ENCODE data around the gene TNFAIP8L3. TPM values are rescaled to one million over a fixed set of nuclear protein-coding genes. Genes with fewer than 3 reads are reported as not detected.
A peak's percentile ranks its signal among the peaks of the same experiment; 100 is the strongest.
"Not testable (repeated sequence)": the region's sequence is repeated elsewhere in the genome, so short reads cannot be mapped to it uniquely, and the experiment has no call there.

TNFAIP8L3 gene
- total RNA-seq (1 to 10 TPM in 3 of 5 donors, under 1 TPM in 1, not detected in 1; 0.58 to 5.9 (median 4.5) TPM), polyA plus RNA-seq (10 to 100 TPM in 1 of 3 donors, 1 to 10 TPM in 2; 9.0 to 12.5 (median 9.3) TPM)
- long read RNA-seq, donor 1 = 0 reads
- long read RNA-seq, donor 2 = 0 reads
- long read RNA-seq, donor 3 = 0 reads
- long read RNA-seq, donor 4 = 0 reads
- long read RNA-seq, donor 5, partial matches to known transcripts = 0 of 3 reads
- long read RNA-seq, donor 5, other reads (novel, unspliced or antisense) = 0 of 3 reads
- long read RNA-seq, donor 6, partial matches to known transcripts = 0 of 3 reads
- long read RNA-seq, donor 6, other reads (novel, unspliced or antisense) = 0 of 3 reads
- long read RNA-seq, donor 7, partial matches to known transcripts = 0 of 1 reads
- long read RNA-seq, donor 7, other reads (novel, unspliced or antisense) = 0 of 1 reads
- long read RNA-seq, donor 8, partial matches to known transcripts = 0 of 2 reads
- long read RNA-seq, donor 8, other reads (novel, unspliced or antisense) = 0 of 2 reads
- long read RNA-seq, donor 9, partial matches to known transcripts = 0 of 2 reads
- long read RNA-seq, donor 9, other reads (novel, unspliced or antisense) = 0 of 2 reads
- long read RNA-seq, donor 10 = 0 reads

DNA sequence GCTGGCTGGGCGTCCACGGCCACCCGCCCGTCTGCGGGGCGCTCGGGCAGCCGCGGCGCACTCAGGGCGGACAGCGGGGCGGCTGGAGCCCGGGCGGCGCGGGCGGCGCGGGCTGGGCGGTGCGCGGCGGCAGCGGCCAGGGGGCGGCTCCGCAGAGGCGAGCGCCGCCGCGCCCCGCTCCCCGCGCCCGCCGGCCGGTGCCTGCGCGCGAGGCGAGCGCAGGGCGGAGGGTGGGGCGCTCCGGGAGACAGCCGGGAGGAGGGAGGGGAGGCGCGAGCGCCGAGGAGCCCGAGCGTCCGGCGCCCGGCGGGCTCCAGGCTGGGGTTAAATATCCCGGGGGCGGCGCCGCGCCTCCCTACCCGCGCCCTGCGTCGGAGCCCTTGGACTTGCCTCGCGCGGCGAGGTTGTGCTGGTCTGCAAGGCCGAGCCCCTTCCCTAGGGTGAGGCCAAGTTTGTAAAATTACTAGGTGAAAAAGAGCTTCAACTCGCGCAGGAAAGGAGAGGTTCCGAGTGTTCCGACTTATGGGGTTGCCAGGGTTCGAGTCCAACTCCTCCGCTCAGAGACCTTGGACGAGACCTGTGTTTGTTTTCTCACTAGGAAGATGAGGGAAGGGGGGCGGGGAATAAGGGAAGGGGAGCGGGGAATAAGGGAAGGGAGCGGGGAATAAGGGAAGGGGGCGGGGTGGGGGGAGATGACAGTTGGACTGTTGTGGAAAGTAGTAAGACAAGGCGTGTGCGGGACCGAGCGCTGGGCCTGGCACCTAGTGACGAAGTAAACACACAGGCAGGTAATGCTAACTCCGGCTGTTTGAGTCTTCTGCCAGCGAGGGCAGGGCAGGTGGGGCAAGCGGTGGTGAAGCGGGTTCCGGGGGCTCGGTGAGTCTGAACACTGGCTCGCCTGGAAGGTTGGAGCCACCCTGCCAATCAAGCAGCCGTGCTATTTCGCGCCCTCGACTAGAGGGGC lies at the start of gene TNFAIP8L3:
TSS of gene TNFAIP8L3 (minus strand) at position 301 of the 964 bp plus-strand sequence. CDS start 311 bp downstream, outside the sequence.
- Histone ChIP-seq H3K4me3 (peak within 1 kb of the TSS; percentile 55 to 70 (median 63)), H3K36me3 (no peaks in the 10 kb centered on the region), H3K4me1 (peaks cover 13 to 36% (median 29%) of the 10 kb centered on the region in 4 donors), H3K9me3 (no peaks in the 10 kb centered on the region), H3K27me3 (peaks cover 4 to 79% (median 46%) of the 10 kb centered on the region in 3 donors), H3K27ac (peak within 1 kb of the TSS; percentile 36 to 82 (median 70))
- intact Hi-C loops (cut with DNase I; ENCODE audit: low total_unique reads) = no loop called here
- DNase-seq = peak in 1 of 2 donors; percentile 74
- 1 to 4% (median 3%) methylated on average over 52 to 98 of the region's 98 CpGs for WGBS, 5 donors
- TF ChIP-seq CTCF (IDR thresholded peaks at IDR 0.05) = no peak
- no peak for TF ChIP-seq EP300 (IDR thresholded peaks at IDR 0.05)
- no peak for TF ChIP-seq POLR2AphosphoS5 (IDR thresholded peaks at IDR 0.05)
- TF ChIP-seq POLR2A (IDR thresholded peaks at IDR 0.05) = no peak

GRCh38 chr15:51144021-51144532 lies 49.4 kb upstream of the TNFAIP8L3 start:
- 68 to 74% (median 72%) methylated on average over 3 of the region's 3 CpGs for WGBS, 5 donors
- intact Hi-C loops (cut with DNase I; ENCODE audit: low total_unique reads) = no loop called here
- no peak for DNase-seq
- H3K4me1 ChIP-seq = no peaks in the 10 kb centered on the region
- TF ChIP-seq EP300 (IDR thresholded peaks at IDR 0.05) (no peak), POLR2A (IDR thresholded peaks at IDR 0.05) (no peak), POLR2AphosphoS5 (IDR thresholded peaks at IDR 0.05) (no peak), CTCF (IDR thresholded peaks at IDR 0.05) (no peak)
- H3K4me3 ChIP-seq = no peak overlapping the region
- H3K27me3 ChIP-seq = no peaks in the 10 kb centered on the region
- H3K27ac ChIP-seq = no peak overlapping the region
- H3K9me3 ChIP-seq = peaks cover 0 to 13% (median 4%) of the 10 kb centered on the region in 4 donors
- no peaks in the 10 kb centered on the region for H3K36me3 ChIP-seq

DNA sequence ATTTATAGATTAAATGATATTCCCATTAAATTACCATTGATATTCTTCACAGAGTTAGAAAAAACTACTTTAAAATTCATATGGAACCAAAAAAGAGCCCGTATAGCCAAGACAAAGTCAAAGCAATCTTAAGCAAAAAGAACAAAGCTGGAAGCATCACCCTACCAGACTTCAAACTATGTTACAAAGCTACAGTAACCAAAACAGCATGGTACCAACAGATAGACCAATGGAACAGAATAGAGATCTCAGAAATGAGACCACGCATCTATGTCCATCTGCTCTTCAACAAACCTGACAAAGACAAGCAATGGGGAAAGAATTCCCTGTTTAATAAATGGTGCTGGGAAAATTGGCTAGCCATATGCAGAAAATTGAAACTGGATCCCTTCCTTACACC lies 45.6 kb upstream of the TNFAIP8L3 start:
- H3K36me3 ChIP-seq; H3K27me3 ChIP-seq; intact Hi-C loops (cut with DNase I; ENCODE audit: low total_unique reads); H3K4me3 ChIP-seq; DNase-seq; H3K27ac ChIP-seq; H3K4me1 ChIP-seq: not testable (repeated sequence)
- 71 to 98% (median 90%) methylated on average over 2 of the region's 2 CpGs for WGBS, 5 donors
- peaks cover 0 to 13% (median 4%) of the 10 kb centered on the region in 4 donors for H3K9me3 ChIP-seq

DNA sequence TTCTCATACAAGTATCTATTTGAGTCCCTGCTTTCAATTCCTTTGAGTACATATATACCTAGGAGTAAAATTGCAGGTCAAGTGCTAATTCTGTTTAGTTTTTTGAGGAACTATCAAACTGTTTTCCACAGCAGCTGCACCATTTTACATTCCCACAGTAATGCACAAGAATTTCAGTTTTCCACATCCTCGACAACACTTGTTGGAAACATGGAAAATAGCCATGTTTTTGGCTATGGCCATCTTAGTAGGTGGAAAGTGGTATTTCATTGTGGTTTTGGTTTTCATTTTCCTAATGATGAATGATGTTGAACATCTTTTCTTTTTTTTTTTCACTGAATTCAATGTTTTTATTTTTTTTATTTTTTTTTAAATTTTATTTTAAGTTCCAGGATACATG lies 44.4 kb upstream of the TNFAIP8L3 start:
- 76 to 94% (median 85%) methylated on average over 1 of the region's 1 CpG for WGBS, 5 donors
- H3K27me3 ChIP-seq = no peaks in the 10 kb centered on the region
- DNase-seq = no peak
- H3K4me1 ChIP-seq = no peaks in the 10 kb centered on the region
- intact Hi-C loops (cut with DNase I; ENCODE audit: low total_unique reads) = no loop called here
- H3K36me3 ChIP-seq = no peaks in the 10 kb centered on the region
- no peak for TF ChIP-seq EP300 (IDR thresholded peaks at IDR 0.05)
- TF ChIP-seq POLR2A (IDR thresholded peaks at IDR 0.05) = no peak
- no peak overlapping the region for H3K4me3 ChIP-seq
- H3K27ac ChIP-seq = no peak overlapping the region
- peaks cover 0 to 13% (median 4%) of the 10 kb centered on the region in 4 donors for H3K9me3 ChIP-seq
